Measurements from ENCODE around the gene RUNX1. TPM values are rescaled to one million over a fixed set of nuclear protein-coding genes. Genes with fewer than 3 reads are reported as not detected.

The RUNX1 gene
- polyA plus RNA-seq (2013, experiment 1 of 2; ENCODE audit: insufficient read length) = 28.7 TPM
- 25.6 TPM for polyA plus RNA-seq (2013, experiment 2 of 2; ENCODE audit: insufficient read length)

DNA sequence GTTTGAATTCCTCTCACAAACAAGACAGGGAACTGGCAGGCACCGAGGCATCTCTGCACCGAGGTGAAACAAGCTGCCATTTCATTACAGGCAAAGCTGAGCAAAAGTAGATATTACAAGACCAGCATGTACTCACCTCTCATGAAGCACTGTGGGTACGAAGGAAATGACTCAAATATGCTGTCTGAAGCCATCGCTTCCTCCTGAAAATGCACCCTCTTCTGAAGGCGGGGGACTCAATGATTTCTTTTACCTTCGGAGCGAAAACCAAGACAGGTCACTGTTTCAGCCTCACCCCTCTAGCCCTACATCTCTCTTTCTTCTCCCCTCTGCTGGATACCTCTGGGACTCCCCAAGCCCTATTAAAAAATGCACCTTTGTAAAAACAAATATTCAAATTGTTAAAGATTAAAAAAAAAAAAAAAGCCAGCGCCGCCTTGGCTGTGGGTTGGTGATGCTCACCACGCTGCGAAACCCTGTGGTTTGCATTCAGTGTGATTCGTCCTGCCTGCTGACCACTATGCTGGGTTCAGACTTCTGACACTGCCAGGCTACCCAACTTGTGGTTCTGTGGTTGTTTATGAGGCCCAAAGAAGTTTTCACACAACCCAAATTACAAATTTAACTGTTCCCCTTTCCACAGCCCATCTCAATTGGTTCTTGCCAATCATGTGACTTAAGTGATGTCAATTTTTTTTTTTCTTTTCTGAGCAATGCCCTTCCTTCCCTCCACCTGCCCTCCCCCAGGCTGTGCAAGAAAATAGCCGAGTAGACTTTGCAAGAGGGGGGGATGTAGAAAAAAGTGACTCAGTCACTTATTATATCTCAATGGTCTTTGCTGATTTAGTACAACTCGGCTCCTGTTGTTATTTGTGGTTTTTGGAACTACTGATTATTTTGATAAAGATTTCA lies at the start of gene RUNX1:
RUNX1 (minus strand) TSS at position 597 of the 912 bp plus-strand sequence.
- peak; percentile 83 for DNase-seq

DNA sequence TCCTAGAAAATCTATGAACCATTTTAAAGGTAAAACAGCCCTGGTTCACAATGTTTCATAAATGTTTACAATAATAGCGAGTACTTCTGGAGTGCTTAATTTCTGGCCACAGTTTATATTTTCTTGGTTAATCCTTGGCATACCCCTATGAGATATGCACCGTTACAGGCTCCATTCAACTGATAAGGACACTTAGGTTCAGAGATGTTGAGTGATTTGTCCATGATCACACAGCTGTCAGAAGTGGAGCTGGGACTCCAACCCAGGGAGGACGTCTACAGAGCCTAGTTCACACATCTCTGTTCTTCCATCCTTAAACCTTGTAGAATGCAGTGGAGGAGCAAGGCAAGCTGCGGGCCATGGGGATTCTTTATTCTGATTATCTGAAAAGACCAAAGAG lies 48.4 kb upstream of the RUNX1 start:
- no peak for DNase-seq

DNA sequence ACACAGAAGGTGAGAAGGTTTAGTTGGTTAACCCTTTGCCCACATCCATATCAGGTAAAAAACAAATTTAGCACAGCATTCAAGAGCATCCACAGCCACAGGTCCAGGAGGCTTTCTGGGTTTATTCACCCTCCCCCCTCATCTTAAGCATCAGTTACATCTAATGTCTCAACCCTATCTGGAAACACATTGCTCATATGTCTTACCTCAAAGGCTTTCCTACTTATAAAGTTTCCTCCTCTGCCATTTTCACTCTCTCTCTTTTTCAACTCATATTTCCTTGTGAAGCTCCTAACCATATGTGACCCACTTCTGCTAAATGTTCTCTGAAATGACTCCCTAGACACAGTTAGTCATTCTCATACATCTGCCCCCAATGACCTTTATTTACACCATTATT lies 47.9 kb upstream of the RUNX1 start:
- no peak for DNase-seq

DNA sequence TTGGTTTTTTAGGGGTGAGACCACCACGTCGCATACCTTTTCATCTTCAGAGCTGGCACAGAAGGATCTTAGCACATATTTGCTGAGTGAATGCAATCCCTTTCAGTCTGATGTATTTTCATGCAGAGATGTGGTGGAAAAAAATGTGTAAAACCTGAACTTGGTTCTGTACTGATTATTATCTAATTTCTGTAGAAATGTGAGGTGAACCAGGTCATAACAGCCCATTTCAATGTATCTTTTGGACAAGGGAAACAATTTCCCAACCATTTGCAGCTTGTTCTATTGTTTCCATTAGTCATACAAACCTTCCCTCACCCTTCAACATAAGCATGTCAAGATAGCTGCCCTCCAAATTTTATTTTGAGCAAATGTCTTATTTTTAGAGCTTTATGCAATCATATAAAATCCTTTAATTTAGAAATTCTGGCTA lies 46.8 kb upstream of the RUNX1 start:
- DNase-seq = no peak

DNA sequence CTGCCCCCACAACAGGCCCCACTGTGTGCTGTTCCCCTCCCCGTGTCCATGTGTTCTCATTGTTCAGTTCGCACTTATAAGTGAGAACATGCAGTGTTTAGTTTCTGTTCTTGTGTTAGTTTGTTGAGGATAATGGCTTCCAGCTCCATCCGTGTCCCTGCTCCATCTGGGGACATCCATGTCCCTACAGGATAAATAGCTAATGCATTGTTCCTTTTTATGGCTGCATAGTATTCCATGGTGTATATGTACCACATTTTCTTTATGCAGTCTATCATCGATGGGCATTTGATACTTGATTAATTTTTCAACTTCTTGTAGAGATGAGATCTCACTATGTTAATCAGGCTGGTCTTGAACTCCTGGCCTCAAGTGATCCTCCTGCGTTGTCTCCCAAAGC lies 44.4 kb upstream of the RUNX1 start:
- DNase-seq = no peak

DNA sequence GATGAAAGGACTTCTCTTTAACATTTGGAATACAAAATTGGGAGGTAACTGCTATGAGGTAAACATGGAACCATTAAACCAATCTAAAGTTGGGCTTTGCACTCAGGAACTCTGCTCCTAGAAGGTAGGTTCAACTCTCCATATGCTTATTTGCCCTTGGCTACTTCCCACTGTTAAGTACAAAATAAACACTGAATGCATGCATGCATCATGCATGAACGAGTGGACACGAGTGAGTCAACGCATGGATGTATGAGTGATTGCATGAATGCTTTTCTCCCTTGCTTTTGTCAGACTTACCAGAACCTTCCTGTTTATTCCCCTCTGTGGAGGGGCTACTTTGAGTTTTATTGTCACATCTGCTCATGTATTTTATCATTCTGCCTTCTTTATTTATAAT lies 42.4 kb upstream of the RUNX1 start:
- DNase-seq = no peak

DNA sequence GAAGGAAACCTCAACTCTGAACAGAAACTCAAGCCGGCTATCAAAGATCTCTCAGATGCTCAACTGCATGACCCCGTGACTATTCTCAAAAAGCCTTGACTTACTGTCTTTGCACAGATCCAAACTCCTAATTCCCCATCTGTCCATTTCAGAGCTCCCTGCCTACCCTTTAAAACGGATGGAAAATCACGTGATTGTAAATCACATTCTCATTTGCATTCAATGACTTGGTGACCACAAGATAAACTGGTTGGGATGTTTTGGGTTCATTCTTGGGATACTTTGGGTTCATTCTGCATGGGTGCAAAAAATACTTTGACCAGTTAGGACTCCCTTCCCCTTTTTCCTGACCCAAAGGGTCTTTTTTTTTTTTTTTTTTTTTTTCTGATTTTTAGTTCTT lies 41.3 kb upstream of the RUNX1 start:
- DNase-seq = no peak

DNA sequence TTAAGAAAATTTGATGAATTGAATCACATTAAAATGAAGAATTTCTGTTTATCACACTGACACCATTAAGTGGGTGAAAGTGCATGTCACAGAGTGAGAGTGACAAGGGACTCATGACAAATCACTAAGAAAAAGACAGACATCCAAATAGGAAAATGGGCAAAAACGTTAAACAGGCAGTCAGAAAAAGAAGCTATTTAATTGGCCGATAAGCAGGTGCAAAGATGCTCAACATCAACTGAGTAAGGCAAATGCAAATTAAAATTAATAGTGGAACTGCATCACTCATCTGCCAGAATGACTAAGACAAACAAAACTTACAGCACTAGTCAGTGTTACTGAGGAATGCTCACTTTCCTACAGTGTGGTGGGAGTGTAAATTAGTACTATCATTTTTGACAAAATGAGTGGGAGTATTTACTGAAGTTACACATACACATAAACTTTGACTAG lies 39.2 kb upstream of the RUNX1 start:
- no peak for DNase-seq

DNA sequence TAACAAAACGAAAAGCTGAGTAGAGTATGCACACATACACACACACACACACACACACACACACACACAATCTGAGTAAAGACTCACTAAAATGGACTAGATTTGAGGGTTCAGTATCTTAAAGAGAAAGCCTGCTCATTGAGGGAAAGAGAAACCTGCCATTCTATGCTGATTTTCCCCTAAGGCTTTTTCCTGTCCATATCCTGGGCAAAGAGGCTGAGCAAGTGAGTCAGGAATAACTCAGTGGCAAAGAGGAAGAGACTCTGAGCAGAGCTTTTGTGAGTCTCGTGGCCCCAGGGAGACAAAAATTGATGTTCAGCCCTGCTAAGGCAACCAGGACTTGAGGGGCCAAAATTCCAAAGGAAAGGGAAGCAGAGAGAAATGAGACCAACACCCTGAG lies 37.3 kb upstream of the RUNX1 start:
- DNase-seq = peak; percentile 76

DNA sequence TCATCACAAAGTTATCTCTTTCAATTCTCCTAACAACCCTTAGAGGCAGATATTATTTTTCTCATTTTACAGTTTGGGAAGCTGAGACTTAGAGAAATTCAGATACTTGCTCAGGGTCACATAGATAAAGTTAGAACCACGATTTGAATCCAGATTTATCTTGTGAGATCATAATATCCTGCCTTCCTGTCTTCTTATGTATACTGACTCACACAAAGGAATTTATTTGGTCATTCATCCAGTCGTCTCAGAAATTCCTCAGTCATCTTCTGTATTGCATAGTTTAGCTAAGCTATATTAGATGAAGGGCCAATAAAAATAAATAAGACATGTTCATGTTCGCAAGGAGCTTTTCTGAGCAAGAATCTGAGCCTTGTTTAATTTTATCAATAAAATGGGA lies 35.8 kb upstream of the RUNX1 start:
- DNase-seq = peak; percentile 98

DNA sequence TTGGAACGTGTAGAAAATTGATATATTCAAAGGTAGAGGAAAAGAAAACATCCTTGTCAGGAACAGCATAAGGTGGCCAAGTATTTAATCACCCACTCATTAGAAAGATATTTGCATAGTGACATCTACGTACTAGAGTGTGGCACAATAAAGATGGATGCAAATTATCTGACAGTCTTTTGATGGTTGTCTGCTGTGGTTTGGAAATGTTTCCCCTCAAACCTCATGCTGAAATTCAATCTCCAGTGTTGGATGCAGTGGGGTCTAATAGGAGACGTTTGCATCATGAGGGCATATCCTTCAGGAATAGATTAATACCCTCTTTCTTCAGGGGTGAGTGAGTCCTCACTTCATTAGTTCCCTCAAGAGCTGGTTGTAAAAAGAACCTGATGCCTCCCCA lies 34.1 kb upstream of the RUNX1 start:
- DNase-seq = no peak

DNA sequence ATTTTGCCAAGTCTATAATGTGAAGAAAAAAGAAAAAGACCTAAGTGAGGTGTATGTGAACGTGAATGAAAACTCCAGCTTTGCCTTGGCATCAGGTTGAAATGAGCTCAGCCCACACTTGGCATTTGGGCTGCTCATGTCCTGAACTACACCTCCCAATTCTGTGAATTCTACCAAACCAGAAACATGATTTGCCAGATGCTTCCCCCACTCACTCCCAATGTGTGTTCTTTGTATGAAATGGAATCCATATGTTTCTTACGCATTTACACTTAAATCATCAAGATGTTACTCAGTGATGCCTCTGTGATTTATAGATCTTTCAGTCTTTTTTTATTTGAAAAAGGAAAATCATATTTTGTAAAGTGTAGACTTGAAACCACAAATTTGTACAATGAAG lies 32.8 kb upstream of the RUNX1 start:
- DNase-seq = no peak

DNA sequence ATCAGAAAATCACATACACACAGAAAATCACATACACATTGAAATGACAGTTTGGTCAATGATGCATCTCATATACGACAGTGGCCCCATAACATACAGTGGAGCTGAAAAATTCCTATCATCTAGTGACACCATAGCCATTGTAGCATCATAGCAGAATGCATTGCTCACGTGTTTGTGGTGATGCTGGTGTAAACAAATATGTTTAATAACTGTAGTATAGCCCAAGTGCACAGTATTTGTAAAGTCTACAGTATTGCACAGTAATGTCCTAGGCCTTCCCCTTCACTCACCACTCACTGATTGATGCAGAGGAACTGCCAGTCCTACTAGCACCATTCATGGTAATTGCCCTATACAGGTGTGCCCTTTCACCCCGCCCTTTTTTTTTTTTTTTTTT lies 30.1 kb upstream of the RUNX1 start:
- no peak for DNase-seq

DNA sequence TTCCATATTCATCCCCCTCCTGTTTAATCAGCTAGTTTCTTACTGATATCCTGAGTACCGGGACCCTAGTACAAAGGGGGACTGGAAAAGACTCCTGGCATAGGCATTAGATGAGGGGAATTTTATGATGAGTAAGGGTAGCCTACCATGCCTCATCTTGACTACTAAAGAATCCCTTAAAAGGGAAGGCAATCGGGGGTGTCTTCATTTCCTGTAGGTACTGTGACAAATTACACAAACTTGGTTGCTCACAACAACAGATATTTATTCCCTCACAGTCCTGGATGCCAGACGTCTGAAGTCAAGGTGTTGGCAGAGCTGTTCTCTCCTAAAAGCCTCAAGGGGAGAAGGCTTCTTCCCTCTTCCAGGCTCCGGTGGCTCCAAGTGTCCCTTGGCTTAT lies 28.9 kb upstream of the RUNX1 start:
- DNase-seq = peak; percentile 35

DNA sequence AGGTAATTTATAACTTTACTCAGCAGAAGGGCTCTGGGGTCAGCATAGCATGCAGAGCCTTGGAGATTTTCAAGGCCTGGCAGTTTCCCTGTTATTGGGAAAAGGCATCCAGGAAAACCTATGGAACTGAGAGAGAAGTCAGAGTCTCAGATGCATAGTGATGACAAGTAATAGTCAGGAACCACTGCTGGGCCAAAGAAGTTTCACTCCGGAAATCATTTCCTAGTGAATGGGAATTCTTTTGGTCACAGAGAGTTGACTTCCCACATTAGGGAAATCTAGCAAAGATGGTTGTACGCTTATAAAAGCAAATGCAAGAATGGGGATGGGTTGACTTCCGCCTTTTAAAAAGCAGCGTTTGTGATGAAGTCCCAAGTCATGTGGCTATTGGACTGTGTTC lies 28.4 kb upstream of the RUNX1 start:
- peak; percentile 48 for DNase-seq

DNA sequence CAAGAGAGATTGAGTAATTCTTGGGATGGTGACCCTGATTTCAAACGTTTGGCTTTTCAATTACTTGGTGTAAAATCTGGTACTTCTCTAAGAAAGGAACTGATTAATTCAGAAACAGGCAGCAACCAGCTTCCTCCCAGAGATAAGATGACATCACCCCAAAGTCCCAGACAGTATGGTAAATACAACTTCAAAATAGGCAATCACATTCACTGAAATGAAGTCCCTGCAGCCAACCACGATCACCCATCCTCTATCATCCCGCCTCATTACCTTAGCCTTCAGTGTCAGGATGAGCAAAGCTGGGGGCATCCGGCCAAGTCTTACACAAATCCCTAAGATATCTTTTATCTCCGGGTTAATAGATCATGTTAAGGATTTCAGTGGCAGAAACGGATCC lies 26.4 kb upstream of the RUNX1 start:
- DNase-seq = peak; percentile 69

DNA sequence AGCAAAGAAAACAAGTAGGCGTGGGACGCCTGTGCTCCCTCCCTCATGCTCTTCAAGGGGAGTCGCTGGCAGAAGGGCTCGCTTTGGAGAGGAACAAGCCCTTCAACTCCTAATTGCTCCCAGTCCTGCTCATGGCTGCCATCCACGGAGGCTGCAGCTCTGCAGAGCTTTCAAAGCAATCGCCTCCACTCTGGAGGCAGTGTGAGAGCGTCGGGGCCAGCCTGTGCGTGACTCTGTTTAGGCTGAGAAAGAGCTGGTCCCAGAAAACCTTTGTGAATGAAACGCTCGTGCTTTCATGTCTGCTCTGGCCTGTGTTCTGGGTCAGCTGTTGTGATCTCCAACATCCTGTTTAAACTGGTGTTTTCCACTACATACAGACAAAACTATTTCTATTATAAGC lies 23.9 kb upstream of the RUNX1 start:
- peak; percentile 44 for DNase-seq

DNA sequence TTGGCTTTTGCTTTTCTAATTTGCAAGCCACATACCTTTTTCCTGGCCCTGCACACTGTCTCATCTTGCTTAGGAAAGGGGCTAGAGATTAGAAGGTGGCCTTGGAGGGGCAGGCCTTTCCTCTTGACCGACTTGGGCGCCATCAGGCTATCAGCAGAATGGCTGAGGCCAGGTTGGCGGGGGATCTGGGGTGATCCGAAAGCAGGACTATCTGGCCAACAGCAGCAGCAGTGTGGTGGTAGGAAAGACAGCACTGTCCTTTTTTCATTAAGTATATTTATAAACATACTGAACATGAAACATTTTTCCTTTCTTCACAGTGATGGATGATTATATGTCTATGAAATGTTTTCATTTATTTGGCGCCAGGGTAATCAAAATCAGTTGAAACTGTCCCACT lies 23.5 kb upstream of the RUNX1 start:
- DNase-seq = no peak

DNA sequence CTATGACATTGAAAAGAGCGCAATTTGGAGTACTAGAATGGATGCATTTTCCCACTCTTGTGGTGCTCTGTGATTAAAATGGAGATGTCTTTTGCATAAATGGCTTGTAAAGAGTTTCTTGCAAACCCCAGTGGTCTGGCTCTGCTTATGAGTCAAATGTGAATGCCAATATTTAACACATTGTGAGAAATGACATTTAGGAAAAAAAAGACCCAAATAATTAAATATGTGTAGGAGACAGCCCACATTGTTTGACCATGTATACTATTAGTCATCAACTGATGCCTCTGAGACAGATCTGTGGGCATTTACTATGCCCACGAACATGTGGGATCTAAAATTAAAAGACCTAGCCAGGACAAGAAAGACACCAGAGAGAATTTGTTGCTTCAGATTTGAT lies 22.2 kb upstream of the RUNX1 start:
- DNase-seq = no peak

DNA sequence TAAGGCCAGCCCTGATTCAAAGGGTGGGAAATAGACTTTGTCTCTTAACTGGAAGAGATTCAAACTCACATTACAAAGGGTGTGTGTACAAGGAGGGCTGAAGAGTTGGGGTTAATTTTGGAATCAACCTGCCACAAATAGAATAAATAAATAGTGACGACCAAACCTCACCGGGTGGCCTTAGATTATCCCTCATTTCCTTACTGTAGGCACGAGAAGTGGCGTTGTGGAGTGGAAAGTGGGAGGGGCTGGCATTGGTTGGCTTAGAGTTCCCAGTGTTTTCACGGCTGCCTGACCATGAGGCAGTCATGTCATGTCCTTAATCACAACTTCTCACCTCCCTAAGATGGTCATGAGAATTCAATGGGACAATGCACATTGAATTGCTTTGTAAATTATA lies 21.3 kb upstream of the RUNX1 start:
- no peak for DNase-seq

DNA sequence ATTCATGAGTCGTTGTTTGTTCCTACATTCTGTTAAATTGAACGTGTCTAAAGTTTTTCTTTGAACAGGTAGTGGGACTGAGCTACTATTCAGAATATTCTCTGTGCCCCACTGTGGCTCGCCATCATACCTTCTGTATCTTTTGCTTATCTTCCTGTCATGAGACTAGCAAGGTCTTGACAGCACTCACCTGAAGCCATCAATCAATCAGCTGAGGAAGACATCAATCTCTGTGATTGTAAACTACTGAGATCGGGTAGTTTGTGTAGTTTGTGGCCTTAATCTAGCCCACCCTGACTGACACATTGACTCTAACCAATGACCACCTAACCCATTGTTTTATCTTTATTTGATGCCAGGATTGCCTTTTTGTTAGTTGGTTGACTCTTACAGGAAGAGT lies 17.7 kb upstream of the RUNX1 start:
- DNase-seq = no peak

DNA sequence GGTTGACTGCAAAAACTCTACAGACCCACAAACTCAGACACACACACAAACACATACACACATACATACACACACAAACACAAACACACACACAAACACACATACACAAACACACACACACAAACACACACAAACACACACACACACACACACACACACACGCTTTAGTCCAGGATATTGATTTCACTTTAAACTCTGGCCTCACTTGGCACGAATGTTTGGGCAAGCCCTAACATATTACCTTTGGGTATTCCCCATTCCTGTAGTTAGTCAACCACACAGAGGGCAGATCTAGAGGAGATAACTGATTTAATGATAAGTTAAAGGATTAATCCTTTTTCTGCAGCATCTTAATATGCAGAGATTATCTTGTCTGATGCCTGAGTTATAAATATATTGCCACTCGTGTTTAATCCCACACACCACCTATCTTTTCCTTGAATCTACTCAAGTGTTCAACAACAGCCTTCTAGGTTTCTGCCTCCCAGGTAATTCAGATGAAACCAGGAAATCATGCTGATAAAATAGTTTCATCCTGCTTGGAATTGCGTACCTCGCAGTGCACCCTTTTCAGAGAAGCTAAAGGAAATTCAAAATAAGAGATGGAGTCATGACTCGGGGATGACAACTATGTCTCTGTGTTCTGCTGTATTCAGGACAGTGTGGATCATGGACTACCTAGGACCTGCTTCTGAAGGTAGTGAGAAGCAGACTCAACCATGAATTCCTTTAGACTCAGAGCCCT lies 14.5 kb upstream of the RUNX1 start:
- no peak for DNase-seq

DNA sequence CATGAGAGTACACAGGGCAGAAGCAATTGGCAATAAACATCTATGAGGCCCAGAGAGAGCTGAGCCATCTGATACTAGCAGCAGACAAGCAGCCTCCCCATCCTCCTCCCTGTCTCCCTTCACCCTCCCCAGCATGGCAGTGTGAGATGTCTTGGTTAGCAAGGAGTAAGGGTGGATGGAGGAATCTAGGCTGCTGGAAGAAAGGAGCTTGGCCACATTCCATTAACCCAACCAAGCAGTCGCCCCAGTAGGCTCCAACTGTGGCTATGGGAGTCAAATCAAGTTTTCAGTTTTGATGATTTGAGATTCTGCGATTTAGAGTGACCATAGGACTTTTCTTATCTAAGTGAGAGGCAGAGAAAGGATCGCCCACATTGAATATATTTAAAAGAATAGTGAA lies 12.9 kb upstream of the RUNX1 start:
- no peak for DNase-seq

DNA sequence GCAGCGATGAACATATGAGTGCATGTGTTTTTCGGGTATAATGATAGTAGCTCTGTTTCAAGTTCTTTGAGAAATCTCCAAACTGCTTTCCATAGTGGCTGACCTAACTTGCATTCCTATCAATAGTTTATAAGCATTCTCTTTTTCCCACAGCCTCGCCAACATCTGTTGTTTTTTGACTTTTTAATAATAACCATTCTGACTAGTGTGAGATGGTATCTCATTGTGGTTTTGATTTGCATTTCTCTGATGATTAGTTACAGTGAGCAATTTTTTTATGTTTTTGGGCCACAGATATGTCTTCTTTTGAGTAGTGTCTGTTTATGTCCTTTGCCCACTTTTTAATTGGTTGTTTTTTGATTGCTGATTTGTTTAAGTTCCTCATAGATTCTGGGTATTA lies 10.6 kb upstream of the RUNX1 start:
- peak; percentile 70 for DNase-seq
